HG02870 (cell line): ENCODE measurements around the gene CCHCR1.

Experiments used
- ATAC-seq: cut with Tn5 transposase; IDR thresholded peaks from one replicate; pipeline ENCODE4 v1.9.1; 2021; ENCODE audit warnings: mild to moderate bottlenecking, moderate library complexity; ENCODE audit not compliant: unreplicated experiment

CCHCR1 gene

GRCh38 chr6:31112478-31112877 lies 45.1 kb downstream of the CCHCR1 start, which contains the start of gene C6orf15:
C6orf15 (minus strand) TSS chr6:31112575; CDS start chr6:31112555, 20 bp downstream.
- no peak for ATAC-seq

DNA sequence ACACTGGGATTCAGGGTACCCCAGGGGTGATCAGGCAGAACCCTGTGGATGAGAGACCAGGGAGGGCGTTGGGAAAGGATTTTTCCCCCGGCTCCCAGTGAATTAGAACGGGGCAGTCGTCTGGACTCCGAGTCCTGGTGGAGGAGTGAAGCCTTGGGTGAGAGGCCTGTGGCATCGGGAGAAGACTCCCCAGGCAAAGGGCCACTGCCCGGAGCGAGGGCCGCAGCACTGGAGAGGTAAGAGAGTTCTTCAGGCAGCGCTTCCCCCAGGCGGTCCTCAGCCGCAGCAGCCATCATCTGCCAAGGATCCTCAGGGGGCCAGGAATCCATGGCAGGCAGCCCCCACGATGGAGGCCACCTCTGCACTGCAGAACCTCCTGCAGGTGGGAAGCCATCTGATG lies 45.9 kb downstream of the CCHCR1 start:
- no peak for ATAC-seq

DNA sequence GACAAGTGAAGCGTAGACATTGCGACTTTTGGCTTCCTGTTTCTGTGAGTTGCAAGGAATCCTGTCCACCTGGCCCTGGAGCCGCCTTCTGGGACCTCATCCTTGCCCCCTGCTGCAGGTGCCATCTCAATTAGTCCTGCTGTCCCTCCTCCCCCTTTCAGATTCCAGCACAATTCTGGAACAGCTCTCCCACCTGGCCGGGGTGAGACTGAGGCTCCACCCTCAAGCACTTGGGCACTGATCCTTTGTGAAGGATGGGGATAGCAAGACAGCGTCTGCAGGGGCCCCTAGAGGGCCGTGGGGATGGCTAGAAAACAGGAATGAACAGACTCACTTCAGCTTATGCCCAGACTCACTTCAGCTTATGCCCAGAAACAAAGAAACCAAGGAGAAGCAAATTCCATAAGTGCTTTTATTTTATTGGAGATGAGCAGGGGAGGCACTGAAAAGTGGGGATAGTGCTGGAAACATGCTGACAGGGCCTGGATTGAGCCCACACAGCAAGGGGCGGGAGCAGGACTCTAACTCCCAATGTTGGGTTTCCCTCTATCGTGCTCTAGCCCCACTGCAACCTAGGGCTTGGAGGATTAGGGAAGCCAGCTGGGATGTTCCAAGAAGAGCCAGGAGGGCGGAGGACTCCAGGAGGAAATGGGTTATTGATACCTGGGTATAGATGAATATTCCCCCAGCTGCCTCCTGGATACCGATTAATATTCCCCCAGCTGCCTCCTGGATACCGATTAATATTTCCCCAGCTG lies 46.6 kb downstream of the CCHCR1 start:
- no peak for ATAC-seq

- ATAC-seq = no peak
Measured at GRCh38 chr6:31107052-31107451, 50.5 kb downstream of the CCHCR1 start.

DNA sequence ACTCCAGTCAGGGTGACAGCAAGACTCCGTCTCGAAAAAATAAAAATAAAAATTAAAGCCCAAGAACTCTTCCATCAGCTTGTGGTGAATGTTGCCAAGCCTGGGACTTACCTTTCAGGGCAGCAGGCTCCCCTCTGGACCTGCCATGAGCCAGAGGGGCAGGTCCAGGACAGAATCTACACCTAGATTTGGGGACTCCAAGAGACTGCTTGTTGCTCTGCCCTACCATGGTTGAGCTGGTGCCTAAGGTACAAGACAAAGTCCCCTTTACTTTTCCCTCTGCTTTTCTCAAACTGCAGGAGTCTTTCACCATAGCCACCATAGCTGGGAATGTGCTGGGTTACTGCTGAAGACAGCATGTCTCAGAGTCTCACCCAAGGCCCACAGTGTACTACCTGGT lies 54.5 kb downstream of the CCHCR1 start:
- no peak for ATAC-seq

- no peak for ATAC-seq
Measured at GRCh38 chr6:31098449-31098938, 59.1 kb downstream of the CCHCR1 start.

- no peak for ATAC-seq
Measured at GRCh38 chr6:31096656-31097055, 60.9 kb downstream of the CCHCR1 start.

GRCh38 chr6:31096215-31096614 lies 61.4 kb downstream of the CCHCR1 start:
- ATAC-seq = no peak

GRCh38 chr6:31094389-31094881 lies 63.2 kb downstream of the CCHCR1 start:
- no peak for ATAC-seq

DNA sequence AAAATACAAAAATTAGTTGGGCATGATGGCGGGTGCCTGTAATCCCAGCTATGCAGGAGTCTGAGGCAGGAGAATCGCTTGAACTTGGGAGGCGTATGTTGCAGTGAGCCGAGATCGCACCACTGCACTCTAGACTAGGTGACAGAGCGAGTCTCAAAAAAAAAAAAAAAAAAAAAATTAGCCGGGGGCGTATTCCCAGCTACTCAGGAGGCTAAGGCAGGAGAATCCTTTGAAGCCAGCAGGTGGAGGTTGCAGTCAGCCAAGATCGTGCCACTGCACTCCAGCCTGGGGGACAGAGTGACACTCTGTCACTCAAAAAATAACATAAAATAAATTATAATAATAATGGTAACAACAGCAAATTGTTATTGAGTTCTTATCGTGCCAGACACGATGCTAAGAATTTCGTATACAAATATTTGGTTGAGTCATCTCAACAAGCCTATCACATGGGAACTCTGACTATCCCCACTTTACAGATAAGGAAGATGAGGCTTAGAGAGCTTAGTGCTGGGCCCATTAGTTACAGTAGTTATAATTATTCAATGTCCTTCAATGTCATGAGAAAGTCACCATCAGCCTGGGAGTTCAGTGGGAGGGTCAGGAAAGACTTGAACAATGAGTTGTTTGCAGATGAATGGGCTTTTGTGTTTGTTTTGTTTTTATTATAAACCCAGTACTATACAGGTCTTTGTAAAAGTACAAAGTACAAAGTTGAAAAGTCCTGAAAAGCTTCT lies 64.7 kb downstream of the CCHCR1 start:
- ATAC-seq = no peak
